K562 (cell line): ENCODE data around the gene TTC39A. TPM values are rescaled to one million over a fixed set of nuclear protein-coding genes. Genes with fewer than 3 reads are reported as not detected.

Experiments
- ATAC-seq: fragments of 200-7000 bp; cut with Tn5 transposase; 3 replicates; pipeline ENCODE4 v1.9.1; 2020; ENCODE audit warnings: moderate library complexity
- BruUV-seq: library from RNA; stranded (reverse); fragments of 400-500 nt; replicated peaks from 2 replicates; lab custom pipeline; 2021; lab: Mats Ljungman, UMichigan
- CTCF ChIA-PET: fragments of 300-600 bp; formaldehyde crosslinking; extraction: SDS; loops from one replicate; lab custom pipeline; 2021; ENCODE audit warnings: low intra/inter-chr PET ratio; lab: Yijun Ruan, JAX
- POLR2A ChIA-PET: fragments of 300-600, 350-650 bp; sonication (Branson Sonifier 250); formaldehyde crosslinking; extraction: SDS; loops from one replicate; lab custom pipeline; 2021; ENCODE audit warnings: antibody characterized with exemption, inconsistent platforms; lab: Yijun Ruan, JAX
- DNase-seq, 4 experiments: peaks; one replicate each; pipeline versions ENCODE4 v3.0.0 to v3.0.0-alpha.2; 2011 to 2018; ENCODE audit warnings: low spot score in 3 of 4, mixed read lengths in 3 of 4; ENCODE audit errors: extremely low read depth in 1 of 4
- FAIRE-seq: peaks from 2 replicates; lab custom pipeline; 2011; peaks lifted over from hg19 to GRCh38; lab: Jason Lieb, UNC
- H2AFZ ChIP-seq: 2 replicates; pipeline ENCODE4 v1.6.0; 2011; ENCODE audit warnings: low read depth, low read length, control low read depth, inconsistent platforms
- H3K27ac ChIP-seq: fragments of 200-600 bp; 3 replicates; pipeline ENCODE4 v1.8.0; 2011; ENCODE audit warnings: low read depth, mild to moderate bottlenecking, control low read depth, inconsistent platforms, low read length, moderate library complexity, mixed read lengths; ENCODE audit errors: extremely low read depth
- H3K27me3 ChIP-seq, 2 experiments: fragments of 300-600 bp in 1 of 2; 2 replicates in 1 of 2; 3 replicates in 1 of 2; pipeline versions ENCODE4 v1.6.0 to v1.8.0; 2011; ENCODE audit warnings: inconsistent platforms in 2 of 2, low read length in 2 of 2, mild to moderate bottlenecking in 1 of 2, mixed read lengths in 1 of 2, moderate library complexity in 1 of 2; ENCODE audit not compliant: control insufficient read depth in 2 of 2, insufficient read depth in 2 of 2
- H3K36me3 ChIP-seq: fragments of 300-600 bp; 3 replicates; pipeline ENCODE4 v1.8.0; 2011; ENCODE audit warnings: mild to moderate bottlenecking, low read length, inconsistent platforms; ENCODE audit not compliant: control insufficient read depth, insufficient read depth
- H3K4me1 ChIP-seq, 2 experiments: fragments of 200-600 bp in 1 of 2; replicated peaks in 1 of 2; 2 replicates in 1 of 2; 3 replicates in 1 of 2; pipeline versions ENCODE4 v1.5.1 to v1.8.0; 2011; ENCODE audit warnings: inconsistent platforms in 2 of 2, low read length in 2 of 2, mild to moderate bottlenecking in 1 of 2, mixed read lengths in 1 of 2, moderate library complexity in 1 of 2; ENCODE audit not compliant: control insufficient read depth in 2 of 2, insufficient read depth in 2 of 2
- H3K4me2 ChIP-seq: 2 replicates; pipeline ENCODE4 v1.6.1; 2011; ENCODE audit warnings: low read length, control low read depth, inconsistent platforms, mixed read lengths; ENCODE audit not compliant: insufficient read depth
- H3K4me3 ChIP-seq: fragments of 200-600 bp; sonication (generic), shearing (Covaris generic); 2 replicates; pipeline ENCODE4 v1.5.1; 2016; ENCODE audit warnings: control low read depth, inconsistent platforms
- H3K79me2 ChIP-seq: fragments of 200-600 bp; 3 replicates; pipeline ENCODE4 v1.8.0; 2011; ENCODE audit warnings: low read length, inconsistent platforms; ENCODE audit not compliant: control insufficient read depth, insufficient read depth
- H3K9ac ChIP-seq, 2 experiments: 2 replicates each; pipeline versions ENCODE4 v1.6.0 to v1.6.1; 2011; ENCODE audit warnings: low read depth in 2 of 2, low read length in 2 of 2, control low read depth in 1 of 2, inconsistent platforms in 1 of 2, mild to moderate bottlenecking in 1 of 2, mixed read lengths in 1 of 2; ENCODE audit not compliant: insufficient read depth in 1 of 2
- H3K9me1 ChIP-seq: one replicate; pipeline ENCODE4 v1.6.0; 2011; ENCODE audit warnings: inconsistent platforms, mild to moderate bottlenecking, low read length, moderate library complexity; ENCODE audit not compliant: control insufficient read depth, insufficient read depth
- H3K9me3 ChIP-seq: replicated peaks from 2 replicates; pipeline ENCODE4 v1.5.1; 2011; ENCODE audit warnings: low read depth, low read length, inconsistent platforms; ENCODE audit not compliant: control insufficient read depth, insufficient read depth
- H4K20me1 ChIP-seq: replicated peaks from 2 replicates; pipeline ENCODE4 v1.6.1; 2011; ENCODE audit warnings: low read length, inconsistent platforms, mixed read lengths; ENCODE audit not compliant: control insufficient read depth, insufficient read depth
- C11orf30 ChIP-seq: fragments of 450-650 bp; IDR thresholded peaks from 2 replicates; pipeline ENCODE4 v1.6.1; 2016; ENCODE audit warnings: low read depth, mild to moderate bottlenecking
- CAMTA2 ChIP-seq: fragments of 250-450 bp; sonication (Bioruptor Pico); conservative IDR thresholded peaks from 2 replicates; pipeline ENCODE4 v1.5.1; 2022
- CBX3 ChIP-seq, 2 experiments: IDR thresholded peaks; 1 replicate in 1 of 2; 2 replicates in 1 of 2; pipeline ENCODE4 v1.6.1; 2012; ENCODE audit warnings: inconsistent platforms in 2 of 2, low read length in 2 of 2, borderline replicate concordance in 1 of 2, control low read depth in 1 of 2
- ELF2 ChIP-seq: fragments of 250-450 bp; sonication (Bioruptor Pico); IDR thresholded peaks from 2 replicates; pipeline ENCODE4 v1.5.0; 2021; ENCODE audit warnings: mild to moderate bottlenecking
- MAFF ChIP-seq: IDR thresholded peaks from 2 replicates; pipeline ENCODE4 v1.6.1; 2012; ENCODE audit warnings: low read length, improper control_type of control experiment
- MAFG ChIP-seq: fragments of 450-650 bp; conservative IDR thresholded peaks from 2 replicates; pipeline ENCODE4 v1.6.1; 2016; ENCODE audit warnings: missing genetic modification characterization, missing compliant biosample characterization
- MAFK ChIP-seq: IDR thresholded peaks from 2 replicates; pipeline ENCODE4 v1.6.1; 2011; ENCODE audit warnings: low read length, improper control_type of control experiment
- NCOR1 ChIP-seq: fragments of 450-650 bp; IDR thresholded peaks from 2 replicates; pipeline ENCODE4 v1.6.1; 2016; ENCODE audit warnings: mild to moderate bottlenecking, moderate library complexity
- POLR2A ChIP-seq: fragments of 450-650 bp; conservative IDR thresholded peaks from 2 replicates; pipeline ENCODE4 v1.6.1; 2016
- RBBP5 ChIP-seq: fragments of 200-600 bp; sonication (generic); IDR thresholded peaks from 2 replicates; pipeline ENCODE4 v1.6.1; 2012; ENCODE audit warnings: borderline replicate concordance, mild to moderate bottlenecking, low read length, control low read depth, inconsistent platforms; ENCODE audit not compliant: insufficient read depth, poor library complexity, severe bottlenecking
- TRIM24 ChIP-seq, 2 experiments: fragments of 450-650 bp; IDR thresholded peaks; 2 replicates each; pipeline ENCODE4 v1.6.1; 2016
- U2AF1 ChIP-seq: fragments of 200-400 bp; formaldehyde crosslinking; optimal IDR thresholded peaks from 2 replicates; pipeline ENCODE3; 2017; ENCODE audit warnings: mild to moderate bottlenecking, low read depth, low read length, moderate library complexity
- ZC3H11A ChIP-seq: IDR thresholded peaks from 2 replicates; pipeline ENCODE4 v1.6.1; 2012; ENCODE audit warnings: low read depth, low read length, improper control_type of control experiment
- ZNF263 ChIP-seq: sonication (generic); formaldehyde crosslinking; IDR thresholded peaks from 2 replicates; pipeline ENCODE4 v1.8.0; 2022; ENCODE audit warnings: mild to moderate bottlenecking, missing genetic modification reagents, borderline replicate concordance
- ZNF316 ChIP-seq: fragments of 450-650 bp; IDR thresholded peaks from 2 replicates; pipeline ENCODE4 v1.6.1; 2016
- ZNF41 ChIP-seq: fragments of 250-450 bp; sonication (Bioruptor Pico); conservative IDR thresholded peaks from 2 replicates; pipeline ENCODE4 v1.4.0; 2020; ENCODE audit warnings: mild to moderate bottlenecking
- ZNF436 ChIP-seq: fragments of 250-450, 450-650 bp; sonication (Bioruptor Pico); formaldehyde crosslinking; IDR thresholded peaks from 2 replicates; pipeline ENCODE4 v1.7.0; 2020; ENCODE audit warnings: mild to moderate bottlenecking
- ZNF584 ChIP-seq: fragments of 200-800 bp; sonication (Bioruptor generic); IDR thresholded peaks from 2 replicates; pipeline ENCODE4 v1.6.1; 2016; ENCODE audit warnings: low read depth, mild to moderate bottlenecking, missing genetic modification characterization, missing compliant biosample characterization
- WGBS: fragments of 100-300 bp; shearing (Covaris generic); methylation state at CpG from one replicate; pipeline ENCODE4 v1.1.6; 2016; ENCODE audit warnings: low coverage, mixed read lengths; ENCODE audit not compliant: insufficient coverage; ENCODE audit errors: missing lambda C conversion rate; 5-methylcytosine and 5-hydroxymethylcytosine counted together
- in situ Hi-C: fragments of 300-500 bp; cut with MboI; formaldehyde crosslinking; loops from 4 replicates; pipeline ENCODE4 v1.15.0; 2018; ENCODE audit warnings: inconsistent platforms, mixed read lengths
- intact Hi-C: fragments of 100-400 bp; cut with micrococcal nuclease; formaldehyde crosslinking; loops from 2 replicates; pipeline ENCODE4 v1.14.2; 2022
- polyA plus RNA-seq, 8 experiments: library from polyadenylated mRNA; depleted of rRNA in 4 of 8; stranded (reverse) in 5 of 8; unstranded in 3 of 8; fragments of >200 nt; fragmentation: Nextera tagmentation in 2 of 8; fragmentation: Illumina TruSeq in 1 of 8; extraction: Ambion mirVana in 2 of 8; extraction: Trizol in 1 of 8; gene quantifications; 2 replicates each; pipeline versions ENCODE4 v1.2.1 to v1.2.3, GENCODE V29; 2011 to 2014; ENCODE audit warnings: inconsistent platforms in 1 of 8, missing spikeins in 1 of 8
- total RNA-seq, 7 experiments: library from RNA; depleted of rRNA in 6 of 7; stranded (reverse); fragments of >200 nt in 6 of 7; fragmentation: Illumina TruSeq in 2 of 7; extraction: Trizol in 2 of 7; gene quantifications; 2 replicates each; pipeline versions ENCODE4 v1.2.1 to v1.2.3, GENCODE V29; 2011 to 2021; ENCODE audit warnings: low replicate concordance in 1 of 7
- TF ChIP-seq, protein P1 (sequence below): fragments of 450-650 bp; formaldehyde crosslinking; conservative IDR thresholded peaks from 2 replicates; pipeline ENCODE4 v1.4.0; 2022; ENCODE audit warnings: mild to moderate bottlenecking, missing genetic modification characterization
- TF ChIP-seq, protein P2 (sequence below): fragments of 450-650 bp; IDR thresholded peaks from 2 replicates; pipeline ENCODE4 v1.6.1; 2014; ENCODE audit warnings: low read depth, mild to moderate bottlenecking, moderate library complexity, borderline replicate concordance
- TF ChIP-seq, protein P3 (sequence below): sonication (generic); formaldehyde crosslinking; IDR thresholded peaks from 2 replicates; pipeline ENCODE4 v1.8.0; 2022; ENCODE audit warnings: mild to moderate bottlenecking, missing genetic modification reagents, borderline replicate concordance

The TTC39A gene
- total and polyA plus RNA-seq, 9 of the 15 experiments (the other 6 are each of a cell fraction or from before 2014, with no cell fraction given): 0.18 to 0.82 (median 0.35) TPM

DNA sequence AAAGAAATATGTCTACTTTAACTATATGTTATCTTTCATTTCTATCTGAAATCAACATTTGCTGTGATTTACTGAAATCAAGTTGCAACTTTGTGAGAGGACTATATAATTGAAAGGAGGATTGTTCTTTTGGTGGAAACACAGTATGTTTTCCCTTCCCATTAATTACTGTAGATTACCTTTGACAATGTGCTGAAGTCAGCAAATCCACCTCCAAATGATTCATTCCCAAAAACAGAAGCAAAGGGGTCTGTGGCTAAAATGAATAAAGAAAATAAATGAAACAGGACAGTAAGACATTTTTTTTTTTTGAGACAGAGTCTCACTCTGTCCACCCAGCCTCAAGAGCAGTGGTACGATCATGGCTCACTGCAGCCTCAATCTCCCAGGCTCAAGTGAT, 35.4 kb upstream of the TTC39A start:
- intact Hi-C loops (no loop called here), in situ Hi-C loops (no loop called here)
- Histone ChIP-seq H3K36me3 (peaks cover 38% of the 10 kb centered on the region), H3K27ac (no peak overlapping the region), H3K4me2 (no peak overlapping the region), H3K4me3 (no peak overlapping the region), H3K9me1 (no peaks in the 10 kb centered on the region), H2AFZ (no peak overlapping the region), H3K79me2 (no peaks in the 10 kb centered on the region), H3K4me1 (no peaks in the 10 kb centered on the region), H3K9ac (no peak overlapping the region), H4K20me1 (no peaks in the 10 kb centered on the region), H3K27me3 (no peaks in the 10 kb centered on the region), H3K9me3 (no peaks in the 10 kb centered on the region)
- 73% methylated on average over 1 of the region's 1 CpG for WGBS
- BruUV-seq: no TSS peak
- FAIRE-seq (no peak), DNase-seq (no peak), ATAC-seq (no peak)
- ChIA-PET CTCF (no interaction called here), POLR2A (no interaction called here)
- TF ChIP-seq CBX3 (IDR thresholded peaks at IDR 0.05; ENCODE audit: borderline replicate concordance in 1 of 2, low read length in 2 of 2): no peak
- TF ChIP-seq ZNF41 (CRISPR knock-in tag): no peak
- TF ChIP-seq MAFF: peak; percentile 91
- TF ChIP-seq ZNF263 (CRISPR knock-in tag): no peak
- no peak for TF ChIP-seq POLR2A
- TF ChIP-seq RBBP5: no peak
- TF ChIP-seq, protein P1, sequence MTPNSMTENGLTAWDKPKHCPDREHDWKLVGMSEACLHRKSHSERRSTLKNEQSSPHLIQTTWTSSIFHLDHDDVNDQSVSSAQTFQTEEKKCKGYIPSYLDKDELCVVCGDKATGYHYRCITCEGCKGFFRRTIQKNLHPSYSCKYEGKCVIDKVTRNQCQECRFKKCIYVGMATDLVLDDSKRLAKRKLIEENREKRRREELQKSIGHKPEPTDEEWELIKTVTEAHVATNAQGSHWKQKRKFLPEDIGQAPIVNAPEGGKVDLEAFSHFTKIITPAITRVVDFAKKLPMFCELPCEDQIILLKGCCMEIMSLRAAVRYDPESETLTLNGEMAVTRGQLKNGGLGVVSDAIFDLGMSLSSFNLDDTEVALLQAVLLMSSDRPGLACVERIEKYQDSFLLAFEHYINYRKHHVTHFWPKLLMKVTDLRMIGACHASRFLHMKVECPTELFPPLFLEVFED (CRISPR knock-in tag): no peak
- no peak for TF ChIP-seq TRIM24 (IDR thresholded peaks at IDR 0.05)
- TF ChIP-seq, protein P2, sequence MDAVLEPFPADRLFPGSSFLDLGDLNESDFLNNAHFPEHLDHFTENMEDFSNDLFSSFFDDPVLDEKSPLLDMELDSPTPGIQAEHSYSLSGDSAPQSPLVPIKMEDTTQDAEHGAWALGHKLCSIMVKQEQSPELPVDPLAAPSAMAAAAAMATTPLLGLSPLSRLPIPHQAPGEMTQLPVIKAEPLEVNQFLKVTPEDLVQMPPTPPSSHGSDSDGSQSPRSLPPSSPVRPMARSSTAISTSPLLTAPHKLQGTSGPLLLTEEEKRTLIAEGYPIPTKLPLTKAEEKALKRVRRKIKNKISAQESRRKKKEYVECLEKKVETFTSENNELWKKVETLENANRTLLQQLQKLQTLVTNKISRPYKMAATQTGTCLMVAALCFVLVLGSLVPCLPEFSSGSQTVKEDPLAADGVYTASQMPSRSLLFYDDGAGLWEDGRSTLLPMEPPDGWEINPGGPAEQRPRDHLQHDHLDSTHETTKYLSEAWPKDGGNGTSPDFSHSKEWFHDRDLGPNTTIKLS: no peak
- TF ChIP-seq ZNF584: no peak
- TF ChIP-seq ZNF436 (CRISPR knock-in tag): no peak
- TF ChIP-seq NCOR1: no peak
- TF ChIP-seq U2AF1: no peak
- TF ChIP-seq, protein P3, sequence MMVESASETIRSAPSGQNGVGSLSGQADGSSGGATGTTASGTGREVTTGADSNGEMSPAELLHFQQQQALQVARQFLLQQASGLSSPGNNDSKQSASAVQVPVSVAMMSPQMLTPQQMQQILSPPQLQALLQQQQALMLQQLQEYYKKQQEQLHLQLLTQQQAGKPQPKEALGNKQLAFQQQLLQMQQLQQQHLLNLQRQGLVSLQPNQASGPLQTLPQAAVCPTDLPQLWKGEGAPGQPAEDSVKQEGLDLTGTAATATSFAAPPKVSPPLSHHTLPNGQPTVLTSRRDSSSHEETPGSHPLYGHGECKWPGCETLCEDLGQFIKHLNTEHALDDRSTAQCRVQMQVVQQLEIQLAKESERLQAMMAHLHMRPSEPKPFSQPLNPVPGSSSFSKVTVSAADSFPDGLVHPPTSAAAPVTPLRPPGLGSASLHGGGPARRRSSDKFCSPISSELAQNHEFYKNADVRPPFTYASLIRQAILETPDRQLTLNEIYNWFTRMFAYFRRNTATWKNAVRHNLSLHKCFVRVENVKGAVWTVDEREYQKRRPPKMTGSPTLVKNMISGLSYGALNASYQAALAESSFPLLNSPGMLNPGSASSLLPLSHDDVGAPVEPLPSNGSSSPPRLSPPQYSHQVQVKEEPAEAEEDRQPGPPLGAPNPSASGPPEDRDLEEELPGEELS (CRISPR knock-in tag): no peak
- TF ChIP-seq ELF2 (CRISPR knock-in tag): no peak
- TF ChIP-seq ZNF316: peak; percentile 86
- no peak for TF ChIP-seq ZC3H11A
- peak; percentile 73 for TF ChIP-seq MAFG (tag)
- peak; percentile 88 for TF ChIP-seq MAFK
- no peak for TF ChIP-seq CAMTA2 (CRISPR knock-in tag)
- peak; percentile 71 for TF ChIP-seq C11orf30
